OCI-LY1 (cell line): ENCODE measurements around the gene CRYBG1.

ENCODE experiments used
- EZH2 ChIP-seq: fragments of 200-600 bp; sonication (generic), shearing (Covaris generic); IDR thresholded peaks from 2 replicates; pipeline ENCODE4 v1.8.0; 2017; ENCODE audit warnings: borderline replicate concordance, mixed run types, mild to moderate bottlenecking, antibody characterized with exemption, low read length, moderate library complexity, mixed read lengths
- TF ChIP-seq, protein P1 (sequence below): fragments of 200-600 bp; sonication (generic), shearing (Covaris generic); IDR thresholded peaks from 2 replicates; pipeline ENCODE4 v1.5.1; 2017; ENCODE audit warnings: mild to moderate bottlenecking, antibody characterized with exemption, low read length, moderate library complexity, mixed read lengths

DNA sequence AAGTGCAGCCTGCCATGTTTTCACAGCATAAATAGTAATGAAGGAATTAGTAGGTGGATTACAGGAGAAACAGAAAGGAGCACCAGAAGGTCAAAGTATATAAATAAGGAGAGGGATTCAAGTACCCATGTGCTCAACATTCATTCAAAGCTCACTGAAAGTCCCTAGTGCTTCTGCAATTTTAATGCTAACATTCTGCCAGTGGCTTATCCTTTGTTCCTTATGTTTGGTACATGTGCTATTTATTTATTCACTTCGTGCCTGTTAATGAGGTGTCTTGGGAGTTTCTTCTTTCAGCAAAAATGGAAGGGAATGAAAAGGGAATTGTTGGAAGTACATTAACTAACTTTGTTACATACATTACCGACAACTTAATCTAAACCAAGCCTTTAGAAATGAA is 105.7 kb downstream of the CRYBG1 start:
- TF ChIP-seq, protein P1, sequence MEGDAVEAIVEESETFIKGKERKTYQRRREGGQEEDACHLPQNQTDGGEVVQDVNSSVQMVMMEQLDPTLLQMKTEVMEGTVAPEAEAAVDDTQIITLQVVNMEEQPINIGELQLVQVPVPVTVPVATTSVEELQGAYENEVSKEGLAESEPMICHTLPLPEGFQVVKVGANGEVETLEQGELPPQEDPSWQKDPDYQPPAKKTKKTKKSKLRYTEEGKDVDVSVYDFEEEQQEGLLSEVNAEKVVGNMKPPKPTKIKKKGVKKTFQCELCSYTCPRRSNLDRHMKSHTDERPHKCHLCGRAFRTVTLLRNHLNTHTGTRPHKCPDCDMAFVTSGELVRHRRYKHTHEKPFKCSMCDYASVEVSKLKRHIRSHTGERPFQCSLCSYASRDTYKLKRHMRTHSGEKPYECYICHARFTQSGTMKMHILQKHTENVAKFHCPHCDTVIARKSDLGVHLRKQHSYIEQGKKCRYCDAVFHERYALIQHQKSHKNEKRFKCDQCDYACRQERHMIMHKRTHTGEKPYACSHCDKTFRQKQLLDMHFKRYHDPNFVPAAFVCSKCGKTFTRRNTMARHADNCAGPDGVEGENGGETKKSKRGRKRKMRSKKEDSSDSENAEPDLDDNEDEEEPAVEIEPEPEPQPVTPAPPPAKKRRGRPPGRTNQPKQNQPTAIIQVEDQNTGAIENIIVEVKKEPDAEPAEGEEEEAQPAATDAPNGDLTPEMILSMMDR: no peak
- no peak for TF ChIP-seq EZH2
